Keratinocyte (primary cell): ENCODE results near the gene BAIAP3. TPM values are rescaled to one million over a fixed set of nuclear protein-coding genes. Genes with fewer than 3 reads are reported as not detected.

Experiments used
- DNase-seq: peaks from one replicate; pipeline ENCODE4 v3.0.0-alpha.2; 2011; ENCODE audit warnings: low read depth, missing footprints, low spot score
- FAIRE-seq: peaks from 2 replicates; lab custom pipeline; 2011; peaks lifted over from hg19 to GRCh38; lab: Jason Lieb, UNC
- H2AFZ ChIP-seq: 2 replicates; pipeline ENCODE4 v1.6.0; 2012; ENCODE audit warnings: low read length, control low read depth, inconsistent platforms; ENCODE audit not compliant: control insufficient read depth
- H3K27ac ChIP-seq: 2 replicates; pipeline ENCODE4 v1.5.1; 2011; ENCODE audit warnings: low read length; ENCODE audit not compliant: control insufficient read depth, insufficient read depth
- H3K27me3 ChIP-seq: 3 replicates; pipeline ENCODE4 v1.6.0; 2011; ENCODE audit warnings: low read length; ENCODE audit not compliant: control insufficient read depth, insufficient read depth; ENCODE audit errors: extremely low read depth
- H3K36me3 ChIP-seq, 2 experiments: 2 replicates in 1 of 2; 3 replicates in 1 of 2; pipeline ENCODE4 v1.5.1; 2011; ENCODE audit warnings: low read length in 2 of 2, mild to moderate bottlenecking in 1 of 2; ENCODE audit not compliant: control insufficient read depth in 2 of 2, insufficient read depth in 2 of 2; ENCODE audit errors: extremely low read depth in 1 of 2
- H3K4me1 ChIP-seq: 3 replicates; pipeline ENCODE4 v1.5.1; 2011; ENCODE audit warnings: low read length; ENCODE audit not compliant: control insufficient read depth, insufficient read depth; ENCODE audit errors: extremely low read depth
- H3K4me2 ChIP-seq: 3 replicates; pipeline ENCODE4 v1.6.0; 2011; ENCODE audit warnings: low read depth, low read length; ENCODE audit not compliant: control insufficient read depth, insufficient read depth; ENCODE audit errors: extremely low read depth
- H3K4me3 ChIP-seq, 3 experiments: fragments of 200-600 bp in 1 of 3; sonication (generic) in 1 of 3; 2 replicates in 2 of 3; 3 replicates in 1 of 3; pipeline ENCODE4 v1.5.1; 2011 to 2016; ENCODE audit warnings: low read length in 3 of 3, mild to moderate bottlenecking in 3 of 3, control low read depth in 2 of 3, inconsistent platforms in 1 of 3, low read depth in 1 of 3, mixed read lengths in 1 of 3, mixed run types in 1 of 3, moderate library complexity in 1 of 3; ENCODE audit not compliant: control insufficient read depth in 2 of 3, insufficient read depth in 2 of 3; ENCODE audit errors: extremely low read depth in 1 of 3
- H3K79me2 ChIP-seq: 2 replicates; pipeline ENCODE4 v1.6.0; 2012; ENCODE audit warnings: low read length; ENCODE audit not compliant: control insufficient read depth, insufficient read depth
- H3K9ac ChIP-seq: 3 replicates; pipeline ENCODE4 v1.6.0; 2011; ENCODE audit warnings: low read length; ENCODE audit not compliant: control insufficient read depth, insufficient read depth; ENCODE audit errors: extremely low read depth
- H3K9me1 ChIP-seq: 3 replicates; pipeline ENCODE4 v1.6.0; 2011; ENCODE audit warnings: low read length; ENCODE audit not compliant: control insufficient read depth, insufficient read depth; ENCODE audit errors: extremely low read depth
- H3K9me3 ChIP-seq: 2 replicates; pipeline ENCODE4 v1.5.1; 2012; ENCODE audit warnings: low read depth, low read length; ENCODE audit not compliant: control insufficient read depth
- H4K20me1 ChIP-seq: 3 replicates; pipeline ENCODE4 v1.6.0; 2011; ENCODE audit warnings: low read length; ENCODE audit not compliant: control insufficient read depth, insufficient read depth; ENCODE audit errors: extremely low read depth
- EZH2 ChIP-seq: IDR thresholded peaks from one replicate; pipeline ENCODE4 v1.6.1; 2012; ENCODE audit warnings: inconsistent platforms, mild to moderate bottlenecking, low read length, moderate library complexity
- dilution Hi-C: fragments of 300-500 bp; cut with MboI; formaldehyde crosslinking; loops from one replicate; pipeline ENCODE4 v1.7.0; 2020; ENCODE audit warnings: low sequenced_read_pairs; ENCODE audit not compliant: extremely low pct_ligation_motif_present
- polyA plus RNA-seq, 5 experiments: library from polyadenylated mRNA; depleted of rRNA in 3 of 5; stranded (reverse) in 3 of 5; stranded (forward) in 1 of 5; unstranded in 1 of 5; fragments of >200 nt; gene quantifications; 1 replicate in 1 of 5; 2 replicates in 3 of 5; 3 replicates in 1 of 5; pipeline versions ENCODE4 v1.2.1 to v1.2.3, GENCODE V29; 2011 to 2012; ENCODE audit warnings: missing spikeins in 2 of 5, low read depth in 1 of 5, low replicate concordance in 1 of 5
- TF ChIP-seq, protein P1 (sequence below), 3 experiments: IDR thresholded peaks in 1 of 3; conservative IDR thresholded peaks in 1 of 3; optimal IDR thresholded peaks in 1 of 3; 2 replicates in 2 of 3; 3 replicates in 1 of 3; pipeline versions ENCODE3 to v1.5.1; 2011; ENCODE audit warnings: low read length in 3 of 3, mild to moderate bottlenecking in 3 of 3, moderate library complexity in 2 of 3, control low read depth in 1 of 3, inconsistent platforms in 1 of 3; ENCODE audit not compliant: insufficient read depth in 2 of 3; ENCODE audit errors: extremely low read depth in 1 of 3

Gene BAIAP3
- polyA plus RNA-seq, 1 donor (not counting 4 experiments of a cell fraction or from before 2014, with no cell fraction given), result not detected

GRCh38 chr16:1305823-1306222 lies 27.6 kb upstream of the BAIAP3 start:
- H3K36me3 ChIP-seq, result no peaks in the 10 kb centered on the region
- H3K27me3 ChIP-seq, result peaks cover under 1% of the 10 kb centered on the region
- peaks cover 13% of the 10 kb centered on the region for H3K4me1 ChIP-seq
- H4K20me1 ChIP-seq, result peaks cover 7% of the 10 kb centered on the region
- no peaks in the 10 kb centered on the region for H3K9me1 ChIP-seq
- H3K9ac ChIP-seq, result no peak overlapping the region
- peaks cover 11% of the 10 kb centered on the region for H3K79me2 ChIP-seq
- dilution Hi-C loops, result no loop called here
- FAIRE-seq, result no peak
- DNase-seq, result no peak
- H2AFZ ChIP-seq, result no peak overlapping the region
- H3K27ac ChIP-seq, result no peak overlapping the region
- TF ChIP-seq, protein P1, sequence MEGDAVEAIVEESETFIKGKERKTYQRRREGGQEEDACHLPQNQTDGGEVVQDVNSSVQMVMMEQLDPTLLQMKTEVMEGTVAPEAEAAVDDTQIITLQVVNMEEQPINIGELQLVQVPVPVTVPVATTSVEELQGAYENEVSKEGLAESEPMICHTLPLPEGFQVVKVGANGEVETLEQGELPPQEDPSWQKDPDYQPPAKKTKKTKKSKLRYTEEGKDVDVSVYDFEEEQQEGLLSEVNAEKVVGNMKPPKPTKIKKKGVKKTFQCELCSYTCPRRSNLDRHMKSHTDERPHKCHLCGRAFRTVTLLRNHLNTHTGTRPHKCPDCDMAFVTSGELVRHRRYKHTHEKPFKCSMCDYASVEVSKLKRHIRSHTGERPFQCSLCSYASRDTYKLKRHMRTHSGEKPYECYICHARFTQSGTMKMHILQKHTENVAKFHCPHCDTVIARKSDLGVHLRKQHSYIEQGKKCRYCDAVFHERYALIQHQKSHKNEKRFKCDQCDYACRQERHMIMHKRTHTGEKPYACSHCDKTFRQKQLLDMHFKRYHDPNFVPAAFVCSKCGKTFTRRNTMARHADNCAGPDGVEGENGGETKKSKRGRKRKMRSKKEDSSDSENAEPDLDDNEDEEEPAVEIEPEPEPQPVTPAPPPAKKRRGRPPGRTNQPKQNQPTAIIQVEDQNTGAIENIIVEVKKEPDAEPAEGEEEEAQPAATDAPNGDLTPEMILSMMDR (optimal IDR thresholded peaks at IDR 0.05 in 1 of 3, IDR thresholded peaks at IDR 0.05 in 1 of 3, conservative IDR thresholded peaks at IDR 0.05 in 1 of 3; ENCODE audit: extremely low read depth in 1 of 3, insufficient read depth in 2 of 3, low read length in 3 of 3), result no peak
- no peak for TF ChIP-seq EZH2
- no peak overlapping the region for H3K4me3 ChIP-seq
- H3K9me3 ChIP-seq, result no peaks in the 10 kb centered on the region
- H3K4me2 ChIP-seq, result no peak overlapping the region

DNA sequence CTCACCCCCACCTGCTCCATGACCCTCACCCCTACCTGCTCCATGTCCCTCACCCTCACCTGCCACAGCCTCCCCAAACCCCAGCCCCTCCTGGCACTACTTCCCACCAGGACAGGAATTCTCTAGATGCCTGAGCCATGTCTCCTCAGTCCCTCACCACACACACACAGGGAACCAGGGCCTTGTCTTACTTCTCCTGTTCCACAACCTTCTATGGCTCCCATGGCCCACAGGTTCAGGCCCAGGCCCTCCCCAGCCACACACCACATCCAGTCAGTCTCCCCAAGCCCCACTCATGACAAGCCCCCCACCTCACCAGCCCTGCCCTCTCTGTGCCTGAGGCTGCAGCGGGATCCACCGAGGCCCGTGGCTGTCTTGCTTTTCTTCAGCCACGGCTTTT lies 27.1 kb upstream of the BAIAP3 start:
- no peak for FAIRE-seq
- Histone ChIP-seq H3K4me3 (no peak overlapping the region), H3K4me1 (peaks cover 17% of the 10 kb centered on the region), H3K27me3 (no peaks in the 10 kb centered on the region), H4K20me1 (peaks cover 13% of the 10 kb centered on the region), H3K79me2 (peaks cover 16% of the 10 kb centered on the region), H3K9ac (no peak overlapping the region), H3K4me2 (no peak overlapping the region), H3K36me3 (peaks cover 0 to 4% of the 10 kb centered on the region in 2 experiments), H2AFZ (no peak overlapping the region), H3K27ac (no peak overlapping the region), H3K9me3 (no peaks in the 10 kb centered on the region), H3K9me1 (no peaks in the 10 kb centered on the region)
- no peak for DNase-seq
- TF ChIP-seq, protein P1 (optimal IDR thresholded peaks at IDR 0.05 in 1 of 3, IDR thresholded peaks at IDR 0.05 in 1 of 3, conservative IDR thresholded peaks at IDR 0.05 in 1 of 3; ENCODE audit: extremely low read depth in 1 of 3, insufficient read depth in 2 of 3, low read length in 3 of 3), result no peak
- TF ChIP-seq EZH2, result no peak
- dilution Hi-C loops, result no loop called here
